Erythroblast (primary cell): ENCODE results near the gene ZNHIT2.

Source experiments
- GATA1 ChIP-seq: IDR thresholded peaks from 2 replicates; pipeline ENCODE4 v1.6.1; 2011; ENCODE audit warnings: low read depth, mild to moderate bottlenecking, control low read depth, low read length, moderate library complexity
- POLR2A ChIP-seq: IDR thresholded peaks from 2 replicates; pipeline ENCODE4 v1.6.1; 2011; ENCODE audit warnings: mild to moderate bottlenecking, low read length

DNA sequence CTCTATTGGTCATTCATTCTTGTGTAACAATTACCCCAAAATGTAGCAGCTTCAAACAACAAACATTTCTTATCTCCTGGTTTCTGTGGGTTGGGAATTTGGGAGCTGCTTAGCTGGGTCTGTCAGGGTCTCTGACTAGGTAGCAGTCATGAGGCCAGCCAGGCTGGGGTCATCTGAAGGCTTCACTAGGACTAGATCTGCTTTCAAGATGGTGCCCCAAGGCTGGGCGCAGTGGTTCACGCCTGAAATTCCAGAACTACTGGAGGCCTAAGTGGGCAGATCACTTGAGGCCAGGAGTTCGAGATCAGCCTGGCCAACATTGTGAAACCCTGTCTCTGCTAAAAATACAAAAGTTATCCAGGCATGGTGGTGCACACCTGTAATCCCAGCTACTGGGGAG lies 39.4 kb upstream of the ZNHIT2 start:
- TF ChIP-seq POLR2A (no peak), GATA1 (no peak)
